GM12872 (cell line): Measurements from ENCODE around the gene CEP89.

Experiments
- CTCF ChIP-seq: IDR thresholded peaks from 3 replicates; pipeline ENCODE4 v1.5.1; 2011; ENCODE audit warnings: low read depth, mild to moderate bottlenecking, low read length, moderate library complexity; ENCODE audit not compliant: insufficient read depth

The CEP89 gene

GRCh38 chr19:32936065-32936464 lies 35.7 kb downstream of the CEP89 start:
- TF ChIP-seq CTCF, result no peak

- TF ChIP-seq CTCF, result no peak
These were observed 36.1 kb downstream of the CEP89 start for GRCh38 chr19:32935629-32936028.

DNA sequence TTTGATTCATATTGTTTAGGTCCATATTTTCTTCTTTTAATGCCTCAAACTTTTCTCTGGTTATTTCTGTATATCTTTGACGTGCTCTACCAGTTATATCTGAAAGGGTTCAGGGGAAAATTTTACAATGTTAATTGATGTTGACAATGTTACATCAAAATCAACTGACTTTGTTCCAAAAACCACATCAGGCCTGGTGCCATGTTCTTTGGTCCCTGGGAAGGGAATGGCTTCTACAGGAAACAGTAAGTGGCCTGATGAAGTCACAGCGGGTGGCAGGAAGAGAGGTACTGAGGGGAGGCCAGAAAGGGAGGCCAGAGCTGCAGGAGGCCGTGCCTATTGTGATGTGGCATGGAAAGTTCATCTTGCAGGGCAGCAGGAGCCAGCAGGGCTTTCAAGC lies 38.2 kb downstream of the CEP89 start:
- TF ChIP-seq CTCF, result no peak

DNA sequence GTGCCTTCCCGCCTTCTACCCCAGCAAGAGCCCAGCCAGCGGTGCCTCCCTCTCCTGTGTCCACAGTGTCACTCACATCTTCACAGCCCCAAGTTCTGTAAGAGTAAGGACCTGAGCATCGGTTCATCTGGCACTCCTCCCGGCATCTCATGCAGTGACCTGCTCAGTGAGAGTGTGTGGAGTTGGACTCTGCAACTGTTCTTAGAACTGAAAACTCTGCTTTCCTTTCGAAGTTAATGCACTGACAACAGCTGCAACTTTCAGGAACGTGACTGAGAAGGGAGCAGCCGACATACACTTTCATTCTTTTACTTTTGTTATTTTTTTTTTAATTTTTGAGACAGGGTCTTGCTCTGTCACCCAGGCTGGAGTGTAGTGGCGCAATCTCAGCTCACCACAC lies 41.2 kb downstream of the CEP89 start:
- no peak for TF ChIP-seq CTCF

DNA sequence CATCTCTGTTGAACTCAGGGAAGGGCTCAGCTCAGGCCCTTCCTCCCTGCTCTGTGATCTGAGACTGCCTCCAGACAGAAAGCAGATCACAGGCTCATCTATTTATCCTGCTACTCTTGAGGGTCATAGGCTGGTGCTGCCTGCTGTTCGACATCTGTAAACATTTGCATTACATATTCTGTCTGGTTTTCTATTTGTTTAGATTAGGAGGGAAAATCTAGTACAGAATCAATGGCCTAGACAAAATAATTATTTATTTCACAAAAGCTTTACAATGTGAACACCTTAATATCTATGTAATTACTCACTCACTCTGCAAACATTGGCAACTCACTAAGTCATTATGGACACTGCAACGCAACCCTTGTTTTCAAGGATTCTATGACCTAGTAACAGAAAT lies 43.0 kb downstream of the CEP89 start:
- TF ChIP-seq CTCF, result no peak

GRCh38 chr19:32924200-32924599 lies 47.6 kb downstream of the CEP89 start:
- TF ChIP-seq CTCF, result no peak

DNA sequence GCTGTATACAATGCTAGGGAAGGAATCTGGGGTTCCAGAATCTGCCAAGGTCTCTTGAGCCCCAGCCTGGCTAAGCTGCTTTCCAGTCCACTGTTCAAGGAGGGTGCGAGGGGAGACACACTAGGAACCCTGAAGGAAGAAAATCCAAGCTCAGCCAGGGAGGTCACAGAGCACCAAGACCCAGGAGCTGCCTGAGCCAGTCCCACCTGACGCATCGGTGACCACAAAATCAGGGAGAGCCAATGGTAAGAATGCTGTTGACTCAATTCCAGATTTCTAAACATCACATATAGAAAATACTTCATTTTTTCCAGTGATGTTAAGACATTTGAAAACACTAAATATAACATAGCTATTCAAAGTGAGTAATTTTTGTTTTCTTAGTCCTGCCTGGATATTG lies 50.1 kb downstream of the CEP89 start:
- no peak for TF ChIP-seq CTCF

GRCh38 chr19:32919365-32919764 lies 52.4 kb downstream of the CEP89 start:
- TF ChIP-seq CTCF, result no peak
